Skin of body (tissue), 2 donors: ENCODE data around the gene SEPTIN8. TPM values are rescaled to one million over a fixed set of nuclear protein-coding genes. Genes with fewer than 3 reads are reported as not detected.
"Not testable (repeated sequence)": the region's sequence is repeated elsewhere in the genome, so short reads cannot be mapped to it uniquely, and the experiment has no call there.

Experiments used
- DNase-seq: peaks from one replicate; lab custom pipeline; 2025; lab: John Stamatoyannopoulos, UW
- total RNA-seq: library from RNA; depleted of rRNA; stranded (reverse); fragments of >200 nt; gene quantifications from one replicate; pipeline ENCODE4 v1.2.3, GENCODE V29; 2014

SEPTIN8 gene
- total RNA-seq, 1 donor from 2014 or later = 45.1 TPM

DNA sequence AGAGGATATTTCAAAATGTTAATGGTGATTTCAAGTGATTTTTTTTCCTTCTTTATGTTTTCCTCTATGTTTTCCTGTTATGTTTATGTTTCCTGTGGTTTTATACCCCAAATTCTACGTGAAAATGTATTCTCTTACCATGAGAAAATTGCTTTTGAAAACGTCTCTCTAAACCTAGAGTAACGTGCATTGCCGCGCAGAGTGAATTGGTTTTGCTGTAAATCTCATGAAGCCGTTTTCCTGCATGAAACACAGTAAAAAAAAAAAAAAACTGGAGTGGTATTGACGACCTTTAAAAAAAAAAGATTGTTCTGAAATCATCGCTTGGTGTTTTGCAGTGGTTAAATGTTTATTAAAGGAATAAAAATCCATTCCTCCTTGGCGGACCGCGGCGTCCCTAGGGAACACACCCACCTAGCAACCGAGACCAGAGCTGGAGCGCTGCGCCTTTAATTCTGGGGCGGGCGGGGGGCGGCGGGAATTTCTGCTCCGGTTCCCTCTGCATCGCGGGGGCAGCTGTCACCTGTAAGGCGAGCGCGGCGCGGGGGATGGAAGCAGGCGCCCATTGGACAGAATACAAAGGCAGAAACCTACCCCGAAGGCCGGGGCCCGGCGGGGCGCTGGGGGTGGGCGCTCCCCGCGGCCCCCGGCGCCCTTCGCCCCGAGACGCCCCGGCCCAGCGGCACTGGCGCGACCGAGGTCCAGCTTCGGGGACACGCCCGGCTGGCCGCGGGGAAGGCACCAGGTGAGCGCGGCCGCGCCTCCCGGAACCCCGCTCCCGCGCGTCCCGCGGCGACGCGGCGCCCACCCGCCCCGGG is 36.0 kb upstream of the SEPTIN8 start, which contains the start of gene SOWAHA:
Gene SOWAHA, plus strand, starts transcription at position 522 of the 818 bp plus-strand sequence. CDS start 320 bp downstream, outside the sequence.
- no peak for DNase-seq

DNA sequence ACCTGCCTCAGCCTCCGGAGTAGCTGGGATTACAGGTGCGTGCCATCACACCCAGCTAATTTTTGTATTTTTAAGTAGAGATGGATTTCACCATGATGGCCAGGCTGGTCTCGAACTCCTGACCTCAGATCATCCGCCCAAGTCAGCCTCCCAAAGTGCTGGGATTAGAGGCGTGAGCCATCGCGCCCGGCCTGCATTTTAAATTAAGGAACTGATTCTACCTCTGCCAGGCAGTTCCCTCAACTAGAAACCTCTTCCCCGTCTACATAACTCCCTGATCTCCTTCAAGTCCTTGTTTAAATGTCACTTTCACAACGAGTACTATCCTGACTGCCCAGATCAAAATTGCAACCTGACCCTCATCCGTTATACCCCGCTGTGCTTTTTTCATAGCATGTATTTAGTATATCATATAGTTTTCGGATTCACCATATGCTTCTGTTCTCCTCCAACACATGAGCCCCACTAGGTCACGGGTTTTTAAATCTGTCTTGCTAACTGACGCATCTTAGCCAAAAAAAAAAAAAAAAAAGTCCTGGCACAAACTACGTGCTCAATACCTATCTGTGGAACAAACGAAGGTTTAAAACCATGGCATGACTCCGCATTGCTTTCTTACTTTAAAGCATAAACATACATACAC is 35.2 kb upstream of the SEPTIN8 start:
- DNase-seq = no peak

DNA sequence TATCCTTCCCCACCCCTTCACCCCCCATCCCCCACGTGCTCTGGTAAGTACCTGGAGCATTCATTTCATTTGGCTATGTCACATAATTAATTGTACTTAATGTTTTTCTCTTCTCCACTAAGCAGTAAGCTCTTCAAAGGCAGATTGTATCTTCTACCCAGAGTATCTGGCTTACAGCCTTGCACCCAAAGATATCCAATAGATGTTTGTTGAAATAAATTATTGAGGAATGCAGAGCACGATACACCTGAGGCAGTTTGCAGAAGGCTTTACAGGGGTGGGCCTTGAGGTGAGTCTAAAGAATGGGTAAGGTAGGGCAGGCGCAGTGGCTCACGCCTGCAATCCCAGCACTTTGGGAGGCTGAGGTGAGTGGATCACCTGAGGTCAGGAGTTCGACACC is 33.6 kb upstream of the SEPTIN8 start:
- no peak for DNase-seq

DNA sequence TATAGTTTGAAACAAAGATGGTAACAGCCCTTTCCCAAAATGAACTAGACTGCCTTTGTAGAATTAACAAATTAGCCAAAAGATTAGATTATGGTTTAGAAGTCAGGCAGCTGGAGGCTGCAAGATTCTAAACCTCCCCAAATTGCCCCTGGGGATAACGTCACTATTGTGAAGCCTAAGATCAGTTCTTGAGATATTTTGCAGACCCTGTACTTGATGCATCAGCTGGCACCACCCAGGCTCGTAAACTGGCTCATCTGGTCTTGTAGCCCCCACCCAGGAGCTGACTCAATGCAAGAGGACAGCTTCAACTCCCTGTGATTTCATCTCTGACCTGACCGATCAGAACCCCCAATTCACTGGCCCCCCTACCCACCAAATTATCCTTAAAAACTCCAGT is 31.8 kb upstream of the SEPTIN8 start:
- DNase-seq = no peak

DNA sequence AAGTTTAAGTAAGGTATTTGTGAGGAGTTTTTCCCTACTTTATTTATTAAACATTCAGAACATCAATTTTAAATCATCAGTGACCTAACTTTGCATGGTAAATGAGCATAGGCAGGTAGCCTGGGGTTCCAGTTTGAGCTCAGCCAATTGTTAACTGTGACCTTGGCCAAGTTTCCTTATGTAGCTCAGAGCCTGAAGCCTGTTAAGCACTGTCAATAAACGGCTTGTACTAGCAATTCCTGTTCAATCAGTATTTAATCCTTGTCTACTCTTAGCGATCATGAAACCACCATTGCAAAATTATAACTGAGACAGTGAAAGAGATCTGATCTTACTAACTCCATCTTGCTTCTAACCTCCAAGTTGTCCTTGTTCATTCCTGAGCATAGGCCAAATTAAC is 31.4 kb upstream of the SEPTIN8 start:
- DNase-seq = no peak

DNA sequence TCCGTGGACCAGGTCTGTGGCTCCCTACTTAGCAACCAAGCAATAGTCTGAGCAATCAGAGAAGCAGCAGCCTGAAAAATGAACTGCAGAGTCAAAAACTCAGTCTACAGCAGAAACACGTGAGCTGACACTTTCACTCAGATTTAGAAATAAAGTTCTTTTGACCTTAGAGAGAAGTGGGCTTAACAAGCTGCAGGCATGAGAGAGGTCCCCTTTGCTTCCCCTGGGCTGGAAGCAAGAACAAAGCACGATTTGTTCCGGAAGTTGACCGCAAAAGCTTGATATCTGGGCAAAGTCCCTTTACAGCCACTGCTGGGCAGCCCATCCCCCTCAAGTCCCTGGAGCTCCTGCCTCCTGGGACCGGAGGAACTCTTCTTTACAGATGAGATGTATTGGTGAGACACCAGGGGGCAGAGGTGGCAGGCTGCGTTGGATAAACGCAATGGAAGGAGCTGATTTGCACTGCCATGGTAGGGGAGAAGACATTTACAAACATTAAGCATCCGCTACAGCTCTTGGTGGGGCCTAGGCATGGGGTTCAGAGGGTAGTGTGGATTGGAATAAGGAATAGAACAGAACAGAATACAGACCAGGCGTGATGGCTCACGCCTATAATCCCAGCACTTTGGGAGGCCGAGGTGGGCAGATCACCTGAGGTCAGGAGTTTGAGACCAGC is 30.3 kb upstream of the SEPTIN8 start:
- no peak for DNase-seq

DNA sequence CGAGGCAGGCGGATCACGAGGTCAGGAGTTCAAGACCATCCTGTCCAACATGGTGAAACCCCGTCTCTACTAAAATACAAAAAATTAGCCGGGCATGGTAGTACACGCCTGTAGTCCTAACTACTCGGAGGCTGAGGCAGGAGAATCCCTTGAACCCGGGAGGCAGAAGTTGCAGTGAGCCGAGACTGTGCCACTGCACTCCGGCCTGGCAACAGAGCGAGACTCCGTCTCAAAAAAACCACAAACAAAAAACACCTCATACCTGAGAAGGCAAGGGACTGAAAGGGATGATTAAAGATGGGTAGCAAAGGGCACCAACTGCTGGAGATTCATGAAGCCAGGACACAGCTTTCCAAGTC is 29.7 kb upstream of the SEPTIN8 start:
- DNase-seq = not testable (repeated sequence)

DNA sequence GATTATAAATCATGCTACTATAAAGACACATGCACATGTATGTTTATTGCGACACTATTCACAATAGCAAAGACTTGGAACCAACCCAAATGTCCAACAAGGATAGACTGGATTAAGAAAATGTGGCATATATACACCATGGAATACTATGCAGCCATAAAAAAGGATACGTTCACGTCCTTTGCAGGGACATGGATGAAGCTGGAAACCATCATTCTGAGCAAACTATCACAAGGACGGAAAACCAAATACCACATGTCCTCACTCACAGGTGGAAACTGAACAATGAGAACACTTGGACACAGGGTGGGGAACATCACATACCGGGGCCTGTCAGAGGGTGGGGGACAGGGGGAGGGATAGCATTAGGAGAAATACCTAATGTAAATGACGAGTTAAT is 28.8 kb upstream of the SEPTIN8 start:
- not testable (repeated sequence) for DNase-seq

DNA sequence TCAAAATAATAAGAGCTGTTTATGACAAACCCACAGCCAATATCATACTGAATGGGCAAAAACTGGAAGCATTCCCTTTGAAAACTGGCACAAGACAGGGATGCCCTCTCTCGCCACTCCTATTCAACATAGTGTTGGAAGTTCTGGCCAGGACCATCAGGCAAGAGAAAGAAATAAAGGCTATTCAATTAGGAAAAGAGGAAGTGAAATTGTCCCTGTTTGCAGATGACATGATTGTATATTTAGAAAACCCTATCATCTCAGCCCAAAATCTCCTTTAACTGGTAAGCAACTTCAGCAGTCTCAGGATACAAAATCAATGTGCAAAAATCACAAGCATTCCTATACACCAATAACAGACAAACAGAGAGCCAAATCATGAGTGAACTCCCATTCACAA is 27.2 kb upstream of the SEPTIN8 start:
- not testable (repeated sequence) for DNase-seq

DNA sequence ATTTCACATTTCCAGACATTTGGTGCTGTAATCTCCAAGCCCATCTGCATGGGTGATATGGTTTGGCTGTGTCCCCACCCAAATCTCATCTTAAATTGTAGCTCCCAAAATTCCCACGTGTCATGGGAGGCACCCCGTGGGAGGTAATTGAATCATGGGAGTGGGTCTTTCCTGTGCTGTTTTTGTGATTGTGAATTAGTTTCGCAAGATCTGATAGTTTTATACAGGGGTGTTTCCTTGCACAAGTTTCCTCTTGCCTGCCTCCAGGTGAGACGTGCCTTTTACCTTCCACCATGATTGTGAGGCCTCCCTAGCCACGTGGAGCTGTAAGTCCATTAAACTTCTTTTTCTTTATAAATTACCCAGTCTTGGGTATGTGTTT is 25.6 kb upstream of the SEPTIN8 start:
- DNase-seq = not testable (repeated sequence)

DNA sequence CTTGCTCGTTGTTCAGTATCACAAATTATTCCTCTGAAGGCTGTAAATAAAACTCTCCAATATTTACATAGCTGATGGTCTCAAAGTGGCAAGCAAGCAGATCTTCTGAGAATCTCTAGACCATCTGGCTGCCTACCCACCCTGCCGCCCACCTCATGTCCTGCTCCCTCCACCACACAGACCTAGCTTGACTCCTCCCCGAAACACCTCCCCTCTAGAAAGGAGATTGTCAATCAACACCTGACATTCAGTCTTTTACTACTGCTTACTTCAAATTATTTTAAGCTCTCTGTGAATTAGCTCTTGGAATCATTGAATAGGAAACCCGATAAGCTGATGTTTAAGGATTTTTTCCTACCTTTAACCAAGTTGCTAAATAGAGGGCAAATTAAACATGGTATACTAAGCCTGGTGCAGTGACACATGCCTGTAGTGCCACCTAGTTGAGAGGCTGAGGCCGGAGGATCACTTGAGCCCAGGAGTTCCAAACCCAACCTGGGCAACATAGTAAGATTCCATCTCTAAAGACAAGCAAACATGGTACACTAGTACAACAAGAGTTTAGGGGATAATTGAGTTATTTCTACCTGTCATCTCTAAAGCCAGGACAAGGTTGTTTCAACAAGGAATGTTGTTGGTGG is 25.1 kb upstream of the SEPTIN8 start:
- no peak for DNase-seq

DNA sequence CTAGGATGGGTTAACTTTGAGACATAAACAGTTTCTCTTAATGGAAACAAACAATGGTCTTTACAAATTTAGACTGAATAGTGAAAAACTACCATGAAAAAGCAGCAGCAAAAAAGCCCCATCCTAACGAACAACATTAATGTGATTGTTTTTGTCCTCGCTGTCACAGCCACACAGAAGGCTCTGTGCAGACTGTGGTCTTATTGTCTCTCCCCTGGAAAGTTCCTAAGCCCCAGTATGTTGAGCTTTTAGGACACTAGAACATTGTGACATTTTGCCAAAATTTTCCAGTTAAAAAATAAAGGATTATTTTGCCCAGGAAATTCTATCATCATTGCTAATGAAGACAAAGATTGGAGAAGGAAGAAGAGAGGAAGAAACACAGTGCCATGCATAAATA is 23.5 kb upstream of the SEPTIN8 start:
- no peak for DNase-seq

DNA sequence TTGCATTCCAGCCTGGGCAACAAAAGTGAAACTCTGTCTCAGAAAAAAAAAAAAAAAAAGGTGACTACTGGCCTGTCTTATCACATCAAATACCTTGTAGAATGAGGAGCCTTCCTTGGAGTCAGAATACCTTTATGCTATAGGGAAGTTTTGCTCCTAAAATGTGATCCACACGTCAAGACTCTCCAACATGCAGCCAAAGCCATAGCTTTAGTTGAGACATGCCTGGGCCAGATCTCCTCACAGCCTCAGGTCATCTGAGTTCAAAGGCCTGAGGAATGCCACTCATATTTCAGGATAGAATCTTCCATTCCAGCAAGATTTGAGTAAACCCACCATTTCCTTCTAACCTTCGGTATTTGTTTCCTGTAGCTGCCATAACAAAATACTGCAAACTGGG is 22.4 kb upstream of the SEPTIN8 start:
- no peak for DNase-seq

DNA sequence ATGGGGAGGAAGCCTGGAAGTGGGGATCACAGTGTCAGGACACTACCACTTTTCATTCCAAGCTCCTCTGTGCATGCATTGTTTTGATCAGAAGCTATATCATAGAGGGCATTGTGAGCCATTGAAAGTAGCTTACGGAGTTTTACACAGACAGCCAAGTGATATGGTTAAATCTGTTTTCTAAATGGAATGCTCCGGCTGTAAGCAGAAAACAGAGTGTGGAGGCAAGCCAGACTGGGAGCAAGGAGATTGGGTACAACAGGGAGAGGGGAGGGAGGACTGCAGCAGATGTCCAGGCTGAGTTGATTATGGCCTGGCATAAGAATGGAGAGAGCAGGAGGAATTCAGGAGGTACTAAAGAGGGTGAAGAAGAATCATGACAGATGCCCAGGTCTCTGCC is 20.6 kb upstream of the SEPTIN8 start:
- DNase-seq = no peak

DNA sequence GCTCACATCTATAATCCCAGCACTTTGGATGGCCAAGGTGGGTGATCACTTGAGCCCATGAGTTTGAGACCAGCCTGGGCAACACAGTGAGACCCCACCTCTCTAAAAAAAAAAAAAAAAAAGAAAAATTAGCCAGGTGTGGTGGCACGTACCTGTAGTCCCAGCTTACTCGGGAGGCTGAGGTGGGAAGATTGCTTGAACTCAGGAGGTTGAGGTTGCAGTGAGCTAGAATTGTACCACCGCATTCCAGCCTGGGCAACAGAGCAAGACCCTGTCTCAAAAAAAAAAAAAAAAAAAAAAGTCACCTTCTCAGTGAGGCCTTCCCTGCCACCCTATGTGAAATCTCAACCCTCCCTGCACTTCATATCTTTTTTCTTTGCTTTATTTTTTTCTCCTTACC is 14.0 kb upstream of the SEPTIN8 start:
- no peak for DNase-seq

DNA sequence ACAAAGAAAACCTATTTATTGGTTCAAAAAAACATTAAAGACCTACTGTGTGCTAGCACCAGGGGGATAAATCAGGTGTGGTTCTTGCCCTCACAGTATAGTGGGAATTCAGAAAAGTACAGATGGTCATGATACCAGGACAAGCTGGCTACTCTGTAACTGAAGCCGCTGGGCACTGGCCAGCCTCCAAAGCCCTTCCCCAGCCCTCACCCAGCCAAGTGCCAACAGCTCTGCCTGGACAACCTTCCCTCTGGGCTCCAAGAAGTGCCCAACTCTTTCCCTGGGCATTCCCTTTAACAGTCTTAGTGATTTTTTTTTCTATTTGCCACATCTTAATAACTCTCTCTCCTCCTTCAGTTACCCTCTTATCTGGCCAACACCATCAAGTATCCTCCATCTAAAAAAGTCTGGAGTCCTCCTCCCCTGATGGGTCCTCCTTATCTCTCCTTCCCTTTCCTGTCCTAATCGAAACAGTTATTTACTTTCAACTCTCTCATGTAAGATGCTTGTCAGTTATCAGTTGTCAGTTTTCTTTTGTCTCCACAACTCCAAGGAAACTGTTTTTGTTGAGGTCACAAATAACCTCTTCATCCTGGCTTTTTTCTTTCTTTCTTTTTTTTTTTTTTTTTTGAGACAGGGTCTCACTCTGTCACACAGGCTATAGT is 13.3 kb upstream of the SEPTIN8 start:
- DNase-seq = no peak

DNA sequence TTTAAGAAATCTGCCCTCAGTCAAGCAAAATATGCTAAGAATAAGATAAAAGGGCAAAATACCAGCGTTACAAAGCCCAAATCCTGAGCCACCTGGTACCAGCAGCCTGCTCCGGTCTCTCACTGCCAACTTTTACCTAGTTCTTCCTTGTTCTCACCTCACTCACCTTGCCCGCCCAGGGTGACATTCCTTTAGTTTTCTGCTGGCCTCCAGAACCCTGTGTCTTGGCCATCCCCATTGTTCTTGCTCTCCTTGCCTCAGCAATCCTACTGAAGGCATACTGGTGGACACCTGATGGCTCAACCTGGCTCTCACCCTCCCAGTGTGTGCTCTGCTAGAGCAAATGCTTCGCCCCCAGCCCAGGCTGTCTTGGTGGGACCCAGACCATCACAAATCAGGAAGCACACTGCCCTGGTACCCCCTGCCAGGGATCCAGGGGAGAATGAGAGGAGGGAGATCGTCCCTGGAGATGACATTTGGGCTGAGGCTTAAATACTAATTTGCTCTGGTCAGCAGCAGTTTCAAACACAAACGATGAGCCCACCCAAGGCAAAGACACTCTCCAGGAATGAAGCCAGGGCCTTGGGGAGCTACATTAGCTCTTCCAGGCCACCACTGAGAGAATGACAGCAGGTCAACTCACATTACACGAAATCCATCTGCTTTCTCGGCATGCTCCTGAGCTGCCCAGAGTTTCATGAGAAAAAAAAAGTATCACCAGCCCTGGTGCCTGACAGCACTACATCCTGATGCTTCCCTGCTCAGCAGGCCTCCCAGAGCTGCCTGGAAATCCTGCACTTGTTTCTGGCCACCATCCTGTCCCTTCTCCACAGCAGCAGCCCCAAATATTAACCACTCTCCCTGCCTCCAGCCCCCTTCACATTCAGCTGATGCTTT is 12.2 kb upstream of the SEPTIN8 start:
- DNase-seq = no peak

DNA sequence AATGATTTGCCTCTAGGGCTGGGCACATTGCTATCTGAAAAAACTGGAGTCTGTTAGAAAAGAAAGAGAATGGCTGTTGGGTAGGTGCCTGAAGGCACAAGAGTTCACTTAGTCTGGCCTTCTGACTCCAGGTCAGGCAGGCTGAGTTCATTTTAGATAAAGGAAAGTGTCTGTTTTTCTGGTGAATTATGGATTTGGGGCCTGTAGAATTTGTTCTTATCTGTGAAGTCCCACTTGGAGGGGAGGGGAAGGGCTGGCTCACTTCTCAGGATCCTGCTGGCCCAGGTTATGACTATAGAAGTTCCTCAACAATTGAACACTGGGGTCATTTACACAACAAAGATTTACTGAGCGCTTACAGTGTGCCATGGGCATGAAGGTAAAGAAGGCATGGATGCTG is 11.5 kb upstream of the SEPTIN8 start:
- DNase-seq = no peak

DNA sequence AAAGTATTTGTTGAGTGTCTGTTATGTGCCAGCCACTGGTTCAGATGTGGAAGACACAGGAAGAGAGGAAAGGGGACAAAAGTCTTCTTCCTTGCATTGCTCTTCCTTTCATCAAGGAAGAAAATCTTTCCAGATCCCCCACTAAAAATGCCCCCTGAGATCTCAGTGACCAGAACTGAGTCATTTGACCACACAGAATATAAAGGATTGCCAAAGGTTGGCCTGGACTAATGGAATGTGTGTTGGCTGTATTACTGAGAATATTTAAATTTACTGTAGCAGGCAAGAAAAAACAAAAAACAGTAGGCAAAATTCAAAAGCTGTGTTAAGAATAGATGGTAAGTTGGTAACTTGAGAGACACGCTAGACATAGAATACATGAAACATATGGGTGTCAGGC is 10.0 kb upstream of the SEPTIN8 start:
- no peak for DNase-seq

DNA sequence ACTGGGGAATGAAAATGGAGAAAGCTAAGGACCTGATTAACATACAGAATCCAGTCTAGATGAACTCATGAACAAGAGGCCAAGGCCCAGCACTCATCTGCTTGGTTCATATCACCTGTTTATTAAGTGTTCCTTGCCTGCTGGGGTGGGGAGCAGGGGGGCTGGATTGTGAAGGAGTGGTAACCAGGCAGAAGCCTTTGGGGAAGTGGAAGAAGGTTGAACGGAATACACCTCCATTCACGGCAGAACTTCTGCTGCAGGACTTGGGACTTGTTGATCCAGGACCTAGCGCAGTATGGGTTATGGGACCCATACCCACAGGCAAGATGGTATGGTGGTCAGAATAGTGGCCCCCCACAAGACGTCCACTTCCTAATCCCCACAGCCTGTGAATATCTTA is 8.8 kb upstream of the SEPTIN8 start:
- no peak for DNase-seq
